Dermis microvascular lymphatic vessel endothelial cell (primary cell): Measurements from ENCODE around the gene TCP11L1. TPM values are rescaled to one million over a fixed set of nuclear protein-coding genes. Genes with fewer than 3 reads are reported as not detected.
"Not testable (repeated sequence)": the region's sequence is repeated elsewhere in the genome, so short reads cannot be mapped to it uniquely, and the experiment has no call there.

Experiments used
- DNase-seq, 2 donors: peaks; one replicate each; pipeline versions ENCODE4 v3.0.0 to v3.0.0-alpha.2; 2010; ENCODE audit warnings: low read depth in 2 of 2
- total RNA-seq: library from RNA; depleted of rRNA; stranded (reverse); fragments of >200 nt; gene quantifications from 2 replicates; pipeline ENCODE4 v1.2.1, GENCODE V29; 2014

Gene TCP11L1
- total RNA-seq, 1 donor from 2014 or later: 9.0 TPM

- no peak for DNase-seq
Measured at GRCh38 chr11:33064866-33065265, 25.5 kb downstream of the TCP11L1 start.

GRCh38 chr11:33065445-33066178 is 26.2 kb downstream of the TCP11L1 start:
- DNase-seq: peak; percentile 45 to 70

- DNase-seq: no peak
Measured at GRCh38 chr11:33067294-33067693, 27.9 kb downstream of the TCP11L1 start.

- no peak for DNase-seq
Measured at GRCh38 chr11:33068611-33069340, 29.4 kb downstream of the TCP11L1 start.

- DNase-seq: no peak
Measured at GRCh38 chr11:33072465-33072864, 33.1 kb downstream of the TCP11L1 start.

- no peak for DNase-seq
Measured at GRCh38 chr11:33083918-33084317, 44.5 kb downstream of the TCP11L1 start.

- no peak for DNase-seq
Measured at GRCh38 chr11:33086017-33086416, 46.6 kb downstream of the TCP11L1 start.

GRCh38 chr11:33089776-33090175 is 50.4 kb downstream of the TCP11L1 start:
- DNase-seq: no peak

- DNase-seq: no peak
Measured at GRCh38 chr11:33094157-33094556, 54.8 kb downstream of the TCP11L1 start.

GRCh38 chr11:33103836-33104235 is 64.5 kb downstream of the TCP11L1 start:
- DNase-seq: no peak

GRCh38 chr11:33109294-33109895 is 70.0 kb downstream of the TCP11L1 start:
- DNase-seq: no peak

- DNase-seq: no peak
Measured at GRCh38 chr11:33110083-33110482, 70.7 kb downstream of the TCP11L1 start.

- peak in 1 of 2 donors; percentile 29 for DNase-seq
Measured at GRCh38 chr11:33116535-33116934, 77.2 kb downstream of the TCP11L1 start.

- not testable (repeated sequence) for DNase-seq
Measured at GRCh38 chr11:33122696-33123095, 83.3 kb downstream of the TCP11L1 start.

Other genes with a start within 250 kb of the TCP11L1 start
- under 0.01 TPM in 1 of 2 replicates, not detected in the other for gene CCDC73, start 244.9 kb upstream of the TCP11L1 start, total RNA-seq
- gene PRRG4, start 209.6 kb upstream of the TCP11L1 start, total RNA-seq: 0.64 and 1.9 TPM in 2 replicates
- 11.8 and 12.8 TPM in 2 replicates for gene QSER1, start 146.8 kb upstream of the TCP11L1 start, total RNA-seq
- gene DEPDC7, start 23.7 kb upstream of the TCP11L1 start, total RNA-seq: under 0.01 and 0.13 TPM in 2 replicates
- gene CSTF3, start 121.9 kb downstream of the TCP11L1 start, total RNA-seq: 13.3 and 19.5 TPM in 2 replicates
- gene HIPK3, start 217.8 kb downstream of the TCP11L1 start, total RNA-seq: 62.6 and 92.7 TPM in 2 replicates